COLO668 (cell line): ENCODE measurements around the gene ZNRF2.
"Not testable (repeated sequence)": the region's sequence is repeated elsewhere in the genome, so short reads cannot be mapped to it uniquely, and the experiment has no call there.

Source experiments
- DNase-seq: peaks from one replicate; lab custom pipeline; 2025; ENCODE audit not compliant: unreplicated experiment; lab: John Stamatoyannopoulos, UW

Gene ZNRF2

GRCh38 chr7:30353532-30353931 is 69.1 kb downstream of the ZNRF2 start:
- no peak for DNase-seq

- DNase-seq, result no peak
These were observed 69.7 kb downstream of the ZNRF2 start for GRCh38 chr7:30353932-30354607.

GRCh38 chr7:30354791-30355190 is 70.4 kb downstream of the ZNRF2 start:
- DNase-seq, result no peak

- no peak for DNase-seq
These were observed 75.6 kb downstream of the ZNRF2 start for GRCh38 chr7:30359957-30360356.

- DNase-seq, result no peak
These were observed 79.6 kb downstream of the ZNRF2 start for GRCh38 chr7:30363778-30364563.

- no peak for DNase-seq
These were observed 80.4 kb downstream of the ZNRF2 start for GRCh38 chr7:30364773-30365172.

GRCh38 chr7:30365621-30366020 is 81.2 kb downstream of the ZNRF2 start:
- DNase-seq, result no peak

- no peak for DNase-seq
These were observed 82.2 kb downstream of the ZNRF2 start for GRCh38 chr7:30366606-30367005.

- DNase-seq, result no peak
These were observed 83.2 kb downstream of the ZNRF2 start for GRCh38 chr7:30367561-30367960.

GRCh38 chr7:30369879-30370278 is 85.5 kb downstream of the ZNRF2 start:
- DNase-seq, result no peak

- no peak for DNase-seq
These were observed 86.9 kb downstream of the ZNRF2 start for GRCh38 chr7:30371321-30371720.

GRCh38 chr7:30378275-30378674 is 93.9 kb downstream of the ZNRF2 start:
- no peak for DNase-seq

GRCh38 chr7:30379131-30379530 is 94.7 kb downstream of the ZNRF2 start:
- no peak for DNase-seq

- no peak for DNase-seq
These were observed 95.3 kb downstream of the ZNRF2 start for GRCh38 chr7:30379741-30380140.

- DNase-seq, result no peak
These were observed 95.9 kb downstream of the ZNRF2 start for GRCh38 chr7:30380294-30380693.

GRCh38 chr7:30380824-30381223 is 96.4 kb downstream of the ZNRF2 start:
- DNase-seq, result not testable (repeated sequence)

- no peak for DNase-seq
These were observed 98.2 kb downstream of the ZNRF2 start for GRCh38 chr7:30382607-30383006.

GRCh38 chr7:30389791-30390190 is 105.4 kb downstream of the ZNRF2 start:
- DNase-seq, result no peak

GRCh38 chr7:30390736-30391636 is 106.6 kb downstream of the ZNRF2 start:
- DNase-seq, result no peak

- no peak for DNase-seq
These were observed 107.4 kb downstream of the ZNRF2 start for GRCh38 chr7:30391806-30392205.

- DNase-seq, result no peak
These were observed 111.3 kb downstream of the ZNRF2 start for GRCh38 chr7:30395676-30396075.

GRCh38 chr7:30396389-30396788 is 112.0 kb downstream of the ZNRF2 start:
- no peak for DNase-seq
